ENCODE measurements around the gene OLFML2A.

GRCh38 chr9:124749781-124750180 lies 27.2 kb upstream of the OLFML2A start:
- no peak for TF ChIP-seq CTCF (IDR thresholded peaks at IDR 0.05; ENCODE audit: low read depth, low read length)
- TF ChIP-seq EZH2phosphoT487 (IDR thresholded peaks at IDR 0.05; ENCODE audit: low read depth) = no peak
